A673 (cell line): Measurements from ENCODE around the gene ERG. TPM values are rescaled to one million over a fixed set of nuclear protein-coding genes. Genes with fewer than 3 reads are reported as not detected.

ENCODE experiments used
- BruUV-seq: library from RNA; stranded (reverse); fragments of 400-500 nt; replicated peaks from 2 replicates; lab custom pipeline; 2021; lab: Mats Ljungman, UMichigan
- CTCF ChIA-PET: fragments of 300-600 bp; sonication (Branson Sonifier 250); formaldehyde crosslinking; loops from one replicate; lab custom pipeline; 2022; ENCODE audit warnings: antibody characterized with exemption; lab: Charles Lee
- POLR2A ChIA-PET: fragments of 300-600 bp; sonication (Branson Sonifier 250); formaldehyde crosslinking; loops from one replicate; lab custom pipeline; 2022; ENCODE audit warnings: antibody characterized with exemption; ENCODE audit not compliant: low non-redundant PET; lab: Charles Lee
- DNase-seq: peaks from one replicate; pipeline ENCODE4 v3.0.0-alpha.2; 2015; ENCODE audit warnings: low spot score
- H3K27ac ChIP-seq: fragments of 200-600 bp; sonication (generic); 2 replicates; pipeline ENCODE4 v1.5.1; 2016; ENCODE audit warnings: mixed run types, low read depth, mild to moderate bottlenecking, mixed read lengths, antibody characterized with exemption, low read length; ENCODE audit not compliant: poor library complexity, severe bottlenecking
- H3K27me3 ChIP-seq: fragments of 200-600 bp; sonication (generic); replicated peaks from 2 replicates; pipeline ENCODE4 v1.6.1; 2017; ENCODE audit warnings: mixed run types, low read depth, mild to moderate bottlenecking, mixed read lengths, antibody characterized with exemption, low read length; ENCODE audit not compliant: insufficient read depth, poor library complexity
- H3K36me3 ChIP-seq: fragments of 200-600 bp; sonication (generic); 2 replicates; pipeline ENCODE4 v1.6.1; 2016; ENCODE audit warnings: mixed run types, mild to moderate bottlenecking, mixed read lengths, antibody characterized with exemption, low read length; ENCODE audit not compliant: insufficient read depth, poor library complexity, severe bottlenecking
- H3K4me1 ChIP-seq: fragments of 200-600 bp; sonication (generic); 2 replicates; pipeline ENCODE4 v1.6.1; 2017; ENCODE audit warnings: mixed run types, mild to moderate bottlenecking, mixed read lengths, antibody characterized with exemption, low read length; ENCODE audit not compliant: insufficient read depth, poor library complexity, severe bottlenecking
- H3K4me3 ChIP-seq: fragments of 200-600 bp; sonication (generic); 2 replicates; pipeline ENCODE4 v1.5.1; 2016; ENCODE audit warnings: low read depth, mixed run types, mild to moderate bottlenecking, mixed read lengths, low read length; ENCODE audit not compliant: poor library complexity, severe bottlenecking
- H3K9me3 ChIP-seq: fragments of 200-600 bp; sonication (generic); 2 replicates; pipeline ENCODE4 v1.6.1; 2016; ENCODE audit warnings: mixed run types, low read depth, mild to moderate bottlenecking, mixed read lengths, antibody characterized with exemption, low read length; ENCODE audit not compliant: poor library complexity, severe bottlenecking
- EZH2 ChIP-seq: fragments of 200-600 bp; sonication (generic); IDR thresholded peaks from 2 replicates; pipeline ENCODE4 v1.6.1; 2017; ENCODE audit warnings: borderline replicate concordance, low read depth, mild to moderate bottlenecking, mixed read lengths, antibody characterized with exemption, low read length; ENCODE audit not compliant: poor library complexity, severe bottlenecking
- intact Hi-C: fragments of 100-400 bp; cut with micrococcal nuclease; formaldehyde crosslinking; loops from one replicate; pipeline ENCODE4 v1.10.0; 2022; ENCODE audit not compliant: unreplicated experiment
- total RNA-seq: library from RNA; stranded (reverse); gene quantifications from 2 replicates; pipeline ENCODE4 v1.2.3, GENCODE V29; 2021
- TF ChIP-seq, protein P1 (sequence below): fragments of 300-800, 200-600 bp; sonication (generic); conservative IDR thresholded peaks from 2 replicates; pipeline ENCODE4 v1.5.1; 2017; ENCODE audit warnings: low read depth, mild to moderate bottlenecking, antibody characterized with exemption, low read length, moderate library complexity, mixed read lengths

Gene ERG
- total RNA-seq, 1 experiment from 2014 or later: not detected

DNA sequence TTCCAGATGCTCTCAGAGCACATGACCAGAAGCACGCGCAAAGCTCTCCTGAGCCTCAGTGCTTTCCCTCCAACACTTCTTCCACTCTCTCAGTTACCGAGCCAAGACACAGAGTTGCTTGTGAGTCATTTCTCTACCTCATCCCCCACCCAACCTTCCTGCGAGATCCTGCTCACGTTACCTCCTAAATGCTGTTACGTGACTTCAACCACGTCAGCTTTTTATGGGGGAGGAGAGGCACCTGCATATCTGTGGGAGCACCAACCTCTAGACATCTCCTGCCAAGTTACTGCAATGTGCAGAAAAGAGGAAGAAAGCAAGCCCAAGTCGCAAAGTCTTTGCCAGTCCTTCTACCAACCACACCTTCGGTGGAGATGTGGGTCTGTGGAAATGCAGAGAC is 27.2 kb upstream of the ERG start:
- no peak overlapping the region for H3K27ac ChIP-seq
- H3K36me3 ChIP-seq: no peaks in the 10 kb centered on the region
- no peak for TF ChIP-seq EZH2
- TF ChIP-seq, protein P1, sequence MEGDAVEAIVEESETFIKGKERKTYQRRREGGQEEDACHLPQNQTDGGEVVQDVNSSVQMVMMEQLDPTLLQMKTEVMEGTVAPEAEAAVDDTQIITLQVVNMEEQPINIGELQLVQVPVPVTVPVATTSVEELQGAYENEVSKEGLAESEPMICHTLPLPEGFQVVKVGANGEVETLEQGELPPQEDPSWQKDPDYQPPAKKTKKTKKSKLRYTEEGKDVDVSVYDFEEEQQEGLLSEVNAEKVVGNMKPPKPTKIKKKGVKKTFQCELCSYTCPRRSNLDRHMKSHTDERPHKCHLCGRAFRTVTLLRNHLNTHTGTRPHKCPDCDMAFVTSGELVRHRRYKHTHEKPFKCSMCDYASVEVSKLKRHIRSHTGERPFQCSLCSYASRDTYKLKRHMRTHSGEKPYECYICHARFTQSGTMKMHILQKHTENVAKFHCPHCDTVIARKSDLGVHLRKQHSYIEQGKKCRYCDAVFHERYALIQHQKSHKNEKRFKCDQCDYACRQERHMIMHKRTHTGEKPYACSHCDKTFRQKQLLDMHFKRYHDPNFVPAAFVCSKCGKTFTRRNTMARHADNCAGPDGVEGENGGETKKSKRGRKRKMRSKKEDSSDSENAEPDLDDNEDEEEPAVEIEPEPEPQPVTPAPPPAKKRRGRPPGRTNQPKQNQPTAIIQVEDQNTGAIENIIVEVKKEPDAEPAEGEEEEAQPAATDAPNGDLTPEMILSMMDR: no peak
- intact Hi-C loops: no loop called here
- H3K27me3 ChIP-seq: peaks cover 40% of the 10 kb centered on the region
- H3K4me1 ChIP-seq: no peaks in the 10 kb centered on the region
- no TSS peak for BruUV-seq
- ChIA-PET CTCF (no interaction called here), POLR2A (no interaction called here)
- no peak for DNase-seq
- no peak overlapping the region for H3K4me3 ChIP-seq
- H3K9me3 ChIP-seq: no peaks in the 10 kb centered on the region

DNA sequence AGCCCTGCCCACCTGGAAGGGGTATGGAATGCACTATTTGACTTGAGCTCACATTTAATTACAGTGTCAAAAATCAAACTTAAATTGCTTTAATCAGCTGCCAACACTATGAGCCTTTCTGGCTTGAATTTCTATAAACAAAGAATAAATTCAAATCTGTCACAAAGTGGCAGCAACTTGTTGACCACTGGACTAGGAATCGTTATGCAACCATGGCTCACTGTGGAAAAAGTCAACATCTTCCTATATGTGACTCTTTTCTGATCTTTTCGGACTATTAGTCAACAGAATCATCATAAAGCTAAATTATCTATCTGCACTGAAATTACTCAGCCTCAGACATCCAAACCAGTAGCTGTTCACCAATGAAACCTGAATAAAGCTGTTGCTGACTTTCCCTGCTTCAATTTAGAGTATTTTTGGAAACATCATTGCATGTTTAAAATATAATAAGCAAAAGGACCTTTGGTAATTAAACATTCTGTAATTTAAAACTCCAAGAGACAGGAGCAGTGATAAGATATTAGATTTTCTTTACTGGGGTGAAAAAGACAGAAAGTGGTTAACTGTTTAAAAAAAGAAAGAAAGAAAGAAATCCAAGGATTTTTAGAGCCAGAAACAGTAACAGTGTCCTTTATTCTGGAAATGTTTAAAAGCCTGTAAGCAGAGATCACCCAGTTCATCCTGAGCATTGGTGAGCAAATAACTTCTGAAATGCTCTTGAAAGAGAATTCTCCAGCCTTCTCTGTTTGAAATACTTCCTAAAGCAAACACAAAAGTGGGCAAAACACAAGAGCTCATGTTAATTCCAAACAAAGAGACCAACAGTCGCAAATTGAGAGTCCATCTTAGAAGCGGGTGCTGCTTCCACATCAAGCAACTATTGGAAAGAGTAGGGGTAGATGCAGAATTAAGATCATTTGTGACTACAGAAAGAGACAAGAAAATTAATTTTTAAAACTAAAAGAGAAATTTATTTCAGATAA is 26.2 kb upstream of the ERG start:
- Histone ChIP-seq H3K9me3 (no peaks in the 10 kb centered on the region), H3K4me1 (no peaks in the 10 kb centered on the region), H3K27ac (no peak overlapping the region), H3K27me3 (peaks cover 41% of the 10 kb centered on the region), H3K4me3 (no peak overlapping the region), H3K36me3 (no peaks in the 10 kb centered on the region)
- POLR2A ChIA-PET: no interaction called here
- no peak for DNase-seq
- no TSS peak for BruUV-seq
- intact Hi-C loops: no loop called here
- TF ChIP-seq EZH2: no peak
- TF ChIP-seq, protein P1: no peak
- CTCF ChIA-PET: no interaction called here

DNA sequence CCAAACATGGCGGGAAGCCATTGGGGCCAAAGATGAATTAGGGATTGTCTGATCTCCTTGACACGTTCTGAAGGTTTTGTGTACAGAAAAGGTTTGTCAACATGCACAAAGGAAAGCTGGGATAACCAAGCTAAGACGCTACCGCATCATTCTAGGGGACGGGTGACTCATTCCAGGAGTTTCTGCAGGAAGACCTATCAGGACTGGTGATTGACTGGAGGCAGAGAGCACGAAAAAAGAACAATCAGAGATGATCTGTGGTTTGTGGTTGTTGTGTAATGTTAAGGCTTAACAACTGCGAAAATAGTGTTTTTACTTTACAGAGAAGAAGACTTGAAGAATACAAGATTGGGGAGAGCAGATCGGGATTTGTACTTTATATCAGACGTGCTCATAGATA is 22.2 kb upstream of the ERG start:
- POLR2A ChIA-PET: no interaction called here
- BruUV-seq: no TSS peak
- no peak overlapping the region for H3K4me3 ChIP-seq
- H3K4me1 ChIP-seq: no peaks in the 10 kb centered on the region
- H3K27ac ChIP-seq: no peak overlapping the region
- no peaks in the 10 kb centered on the region for H3K36me3 ChIP-seq
- H3K27me3 ChIP-seq: peaks cover 50% of the 10 kb centered on the region
- CTCF ChIA-PET: no interaction called here
- intact Hi-C loops: no loop called here
- no peak for DNase-seq
- no peak for TF ChIP-seq EZH2
- TF ChIP-seq, protein P1: no peak
- H3K9me3 ChIP-seq: no peaks in the 10 kb centered on the region
